HUES48 (cell line): ENCODE results near the gene ZFHX3.

Source experiments
- H3K27ac ChIP-seq: one replicate; pipeline ENCODE4 v1.7.0; 2013; ENCODE audit warnings: low read depth, low read length, inconsistent platforms
- H3K27me3 ChIP-seq: 2 replicates; pipeline ENCODE4 v1.6.1; 2013; ENCODE audit warnings: mild to moderate bottlenecking, low read length; ENCODE audit not compliant: control insufficient read depth, insufficient read depth
- H3K36me3 ChIP-seq: 2 replicates; pipeline ENCODE4 v1.6.1; 2013; ENCODE audit warnings: low read length; ENCODE audit not compliant: control insufficient read depth, insufficient read depth
- H3K4me1 ChIP-seq: 2 replicates; pipeline ENCODE4 v1.6.1; 2013; ENCODE audit warnings: mild to moderate bottlenecking, low read length; ENCODE audit not compliant: control insufficient read depth, insufficient read depth
- H3K4me3 ChIP-seq: 2 replicates; pipeline ENCODE4 v1.5.1; 2013; ENCODE audit warnings: mild to moderate bottlenecking, low read depth, low read length
- H3K9ac ChIP-seq: 2 replicates; pipeline ENCODE4 v1.6.1; 2013; ENCODE audit warnings: mild to moderate bottlenecking, low read depth, low read length, moderate library complexity
- H3K9me3 ChIP-seq: 2 replicates; pipeline ENCODE4 v1.6.1; 2013; ENCODE audit warnings: low read length; ENCODE audit not compliant: control insufficient read depth, insufficient read depth

The ZFHX3 gene

GRCh38 chr16:72844225-72844920 lies 203.6 kb downstream of the ZFHX3 start:
- Histone ChIP-seq H3K27ac (no peak overlapping the region), H3K4me1 (peaks cover 11% of the 10 kb centered on the region), H3K9me3 (no peaks in the 10 kb centered on the region), H3K9ac (no peak overlapping the region), H3K4me3 (no peak overlapping the region), H3K27me3 (no peaks in the 10 kb centered on the region), H3K36me3 (no peaks in the 10 kb centered on the region)

DNA sequence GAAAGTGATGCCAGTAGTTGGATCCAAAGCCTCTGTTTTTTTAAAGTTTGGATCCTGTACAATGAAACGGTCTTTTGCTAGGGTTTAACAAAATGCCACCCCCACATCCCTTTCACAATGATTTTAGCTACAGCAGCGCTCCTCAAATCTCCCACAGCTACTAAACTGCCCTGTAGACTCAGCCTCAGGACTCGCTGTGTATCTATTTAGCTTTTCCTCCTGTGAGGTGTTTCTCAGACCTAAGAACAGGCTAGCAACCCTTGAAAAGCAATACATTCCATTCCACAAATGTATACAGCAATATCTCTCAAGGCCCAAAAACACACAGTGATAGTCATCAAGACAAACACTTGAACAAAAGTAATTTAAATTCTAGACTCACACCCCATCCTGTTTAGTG lies 206.4 kb downstream of the ZFHX3 start:
- no peak overlapping the region for H3K27ac ChIP-seq

DNA sequence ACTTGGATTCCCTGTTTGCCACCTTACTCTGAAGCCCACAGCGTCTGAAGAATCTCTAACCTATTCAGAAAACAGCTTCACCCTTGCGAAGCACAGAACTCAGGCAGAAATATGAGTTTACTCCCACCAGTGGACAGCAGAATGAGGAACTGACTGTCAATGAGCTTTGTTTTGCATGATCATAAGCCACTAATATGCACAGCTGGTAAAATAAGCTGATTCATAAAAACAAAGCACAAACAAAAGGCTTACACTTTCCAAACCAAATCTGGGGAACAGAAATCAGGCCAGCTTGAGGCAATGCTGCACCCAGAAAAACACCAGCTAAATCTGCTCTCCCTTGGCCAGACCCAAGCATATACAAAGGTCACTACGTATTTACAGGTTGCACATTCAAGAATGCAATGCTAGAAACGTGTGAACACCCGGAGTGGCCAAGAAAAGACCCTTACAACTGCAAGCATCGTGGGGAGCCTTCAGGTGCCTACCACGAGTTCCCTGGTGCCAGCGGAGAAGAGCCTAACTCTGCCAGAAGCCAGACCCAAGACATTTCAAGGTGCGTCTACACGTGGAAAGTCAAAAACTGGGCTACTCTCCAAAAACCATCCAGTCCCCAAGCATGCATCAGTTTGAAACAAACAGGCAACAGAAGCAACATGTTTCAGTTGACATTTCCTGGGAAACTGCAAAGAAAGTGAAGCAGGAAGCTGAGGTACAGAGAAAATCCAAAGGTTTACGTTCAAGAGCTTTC lies 207.1 kb downstream of the ZFHX3 start:
- H3K4me1 ChIP-seq, result peaks cover 10% of the 10 kb centered on the region; the same call in 1 of the 2 replicates
- H3K9ac ChIP-seq, result no peak overlapping the region
- H3K27me3 ChIP-seq, result no peaks in the 10 kb centered on the region
- H3K36me3 ChIP-seq, result no peaks in the 10 kb centered on the region
- no peak overlapping the region for H3K27ac ChIP-seq
- no peaks in the 10 kb centered on the region for H3K9me3 ChIP-seq
- H3K4me3 ChIP-seq, result no peak overlapping the region

More for the DNA sequence above, 206.4 kb downstream of the ZFHX3 start:
- Histone ChIP-seq H3K36me3 (no peaks in the 10 kb centered on the region), H3K27me3 (no peaks in the 10 kb centered on the region), H3K4me1 (peaks cover 10% of the 10 kb centered on the region; the same call in 1 of the 2 replicates), H3K9ac (no peak overlapping the region), H3K4me3 (no peak overlapping the region), H3K9me3 (no peaks in the 10 kb centered on the region)

DNA sequence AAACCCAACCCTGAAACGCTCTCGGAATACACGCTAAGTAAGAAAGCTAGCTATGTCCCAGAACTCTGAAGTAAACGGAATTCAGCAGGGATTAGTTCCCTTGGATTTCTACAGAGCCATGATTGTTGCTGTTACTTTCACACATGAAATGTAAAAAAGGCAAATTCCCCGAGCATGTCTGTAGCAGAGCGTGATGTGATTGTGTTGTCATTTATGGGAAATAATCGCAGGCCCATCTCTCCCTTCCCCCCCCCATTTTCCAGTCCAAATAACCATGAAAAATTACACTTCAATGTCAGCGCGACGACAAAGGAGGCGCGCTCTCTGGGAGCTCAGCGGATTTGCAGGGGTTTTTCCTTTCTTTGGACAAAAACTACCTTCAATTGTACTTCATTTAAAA lies 209.0 kb downstream of the ZFHX3 start:
- Histone ChIP-seq H3K9ac (no peak overlapping the region), H3K36me3 (no peaks in the 10 kb centered on the region), H3K27me3 (no peaks in the 10 kb centered on the region), H3K27ac (no peak overlapping the region), H3K4me3 (no peak overlapping the region), H3K4me1 (peaks cover 10% of the 10 kb centered on the region; the same call in 1 of the 2 replicates), H3K9me3 (no peaks in the 10 kb centered on the region)

DNA sequence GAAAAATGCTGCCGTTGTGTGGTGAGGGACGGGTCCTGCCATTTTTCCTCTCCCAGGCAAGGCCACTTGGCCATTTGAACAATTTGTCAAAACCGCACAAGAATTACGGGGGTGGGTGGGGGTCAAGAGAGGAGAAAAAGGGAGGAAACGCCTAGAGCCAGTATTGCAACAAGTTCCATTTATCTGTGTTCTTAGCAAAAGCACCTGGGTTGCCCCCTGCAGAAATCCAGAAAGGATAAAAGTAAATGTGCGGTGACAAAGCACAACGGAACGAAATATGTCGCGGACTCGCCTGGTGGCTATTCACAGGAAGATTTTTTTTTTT lies 209.4 kb downstream of the ZFHX3 start:
- Histone ChIP-seq H3K4me1 (peaks cover 10% of the 10 kb centered on the region; the same call in 1 of the 2 replicates), H3K4me3 (no peak overlapping the region), H3K36me3 (no peaks in the 10 kb centered on the region), H3K9ac (no peak overlapping the region), H3K27me3 (no peaks in the 10 kb centered on the region), H3K27ac (no peak overlapping the region), H3K9me3 (no peaks in the 10 kb centered on the region)

DNA sequence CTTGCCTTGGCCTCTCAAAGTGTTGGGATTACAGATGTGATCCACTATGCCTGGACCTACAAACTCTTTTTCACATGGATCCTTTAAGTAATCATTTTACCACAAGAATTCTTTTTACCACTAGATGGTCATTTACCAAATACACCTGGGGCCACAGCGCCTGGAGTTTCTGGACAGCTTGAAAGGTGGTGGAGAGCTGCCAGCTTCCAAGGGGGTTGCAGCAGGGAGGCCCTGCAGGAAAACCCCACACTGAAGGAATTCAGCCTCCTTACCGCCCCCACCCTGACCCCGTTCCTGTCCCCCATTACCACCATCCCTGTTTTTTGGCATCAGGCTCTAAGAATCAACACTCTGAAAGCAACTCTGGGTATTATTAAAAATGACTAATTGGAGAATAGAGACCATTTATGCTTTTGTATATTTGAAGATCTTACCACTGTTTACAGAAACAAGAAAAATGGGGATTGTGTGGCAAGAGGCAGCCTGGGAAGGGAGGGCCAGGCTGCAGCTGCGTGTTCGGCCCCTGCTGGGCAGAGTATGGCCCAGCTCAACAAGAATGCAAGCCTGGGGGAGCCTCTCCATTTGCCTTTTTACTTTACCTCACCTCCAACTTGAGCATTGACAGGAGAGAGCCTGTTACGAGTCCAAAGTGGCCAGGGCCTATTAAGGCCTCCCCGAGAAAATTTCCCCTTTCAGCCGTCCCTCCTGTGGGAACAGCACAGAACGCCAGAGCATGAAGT lies 209.9 kb downstream of the ZFHX3 start:
- H3K27ac ChIP-seq, result no peak overlapping the region
- H3K9me3 ChIP-seq, result no peaks in the 10 kb centered on the region
- H3K4me3 ChIP-seq, result no peak overlapping the region
- no peak overlapping the region for H3K9ac ChIP-seq
- peaks cover 10% of the 10 kb centered on the region; the same call in 1 of the 2 replicates for H3K4me1 ChIP-seq
- no peaks in the 10 kb centered on the region for H3K27me3 ChIP-seq
- H3K36me3 ChIP-seq, result no peaks in the 10 kb centered on the region

DNA sequence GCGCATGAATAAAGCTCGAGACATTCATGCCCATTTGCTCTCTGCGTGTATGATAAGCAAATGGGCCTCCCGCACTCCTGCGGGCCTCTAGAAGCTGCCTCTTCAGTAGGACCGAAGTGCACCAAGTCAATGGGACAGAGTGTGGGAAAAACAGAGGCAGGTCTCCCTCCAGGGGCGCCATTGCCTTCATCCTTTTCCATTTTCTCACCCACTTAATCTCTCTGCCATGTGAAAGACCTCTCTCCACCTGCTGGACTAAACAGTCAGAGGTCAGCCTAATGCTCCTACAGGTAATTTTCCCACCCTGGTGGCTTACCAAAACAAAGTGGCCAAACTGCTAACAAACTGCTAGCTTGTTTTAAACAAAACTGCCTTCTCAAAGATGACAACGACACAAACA lies 210.9 kb downstream of the ZFHX3 start:
- Histone ChIP-seq H3K4me1 (peaks cover 10% of the 10 kb centered on the region; the same call in 1 of the 2 replicates), H3K4me3 (no peak overlapping the region), H3K9me3 (no peaks in the 10 kb centered on the region), H3K27me3 (no peaks in the 10 kb centered on the region), H3K27ac (no peak overlapping the region), H3K36me3 (no peaks in the 10 kb centered on the region), H3K9ac (no peak overlapping the region)

DNA sequence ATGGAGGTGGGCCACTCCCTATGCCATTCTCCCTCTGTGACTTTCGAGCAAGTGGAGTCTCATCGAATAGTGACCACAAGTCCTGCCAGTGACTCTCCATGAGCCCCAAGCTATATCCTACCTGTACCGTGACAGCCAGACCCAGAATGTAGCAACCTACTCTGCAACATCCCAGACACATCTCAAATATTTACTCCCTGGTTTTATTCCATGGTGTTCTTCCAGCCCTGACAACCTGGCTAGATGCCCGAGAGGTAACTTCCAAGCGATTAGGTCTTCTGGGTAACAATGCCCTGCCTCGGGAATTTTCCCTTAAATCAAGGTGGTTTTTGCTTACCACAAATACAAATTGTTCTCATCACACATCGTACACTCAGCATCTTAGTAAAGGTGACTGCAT lies 211.7 kb downstream of the ZFHX3 start:
- Histone ChIP-seq H3K4me1 (peaks cover 10% of the 10 kb centered on the region; the same call in 1 of the 2 replicates), H3K27ac (no peak overlapping the region), H3K36me3 (no peaks in the 10 kb centered on the region), H3K4me3 (no peak overlapping the region), H3K9ac (no peak overlapping the region), H3K9me3 (no peaks in the 10 kb centered on the region), H3K27me3 (no peaks in the 10 kb centered on the region)

DNA sequence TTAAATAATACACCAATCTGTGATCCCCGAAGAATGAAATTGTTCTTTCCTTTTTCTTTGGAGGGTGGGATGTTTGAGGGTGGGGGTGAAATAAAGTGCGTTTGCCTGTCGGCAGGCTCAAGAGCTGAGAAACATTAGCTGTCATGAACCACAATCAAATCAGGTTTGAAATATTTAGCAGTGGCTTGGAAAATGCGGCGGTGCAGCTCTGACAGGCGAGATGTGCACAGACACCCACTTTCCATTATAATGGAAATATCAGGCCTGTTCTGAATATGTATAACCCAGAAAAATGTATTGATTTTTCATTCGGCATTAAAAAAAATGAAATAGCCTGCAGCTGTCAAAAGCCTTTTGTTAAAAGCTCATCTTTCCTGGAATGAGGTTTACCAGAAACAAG lies 212.8 kb downstream of the ZFHX3 start:
- no peaks in the 10 kb centered on the region for H3K36me3 ChIP-seq
- H3K4me1 ChIP-seq, result peaks cover 10% of the 10 kb centered on the region; the same call in 1 of the 2 replicates
- no peaks in the 10 kb centered on the region for H3K27me3 ChIP-seq
- no peaks in the 10 kb centered on the region for H3K9me3 ChIP-seq
- H3K4me3 ChIP-seq, result no peak overlapping the region
- no peak overlapping the region for H3K27ac ChIP-seq
- H3K9ac ChIP-seq, result no peak overlapping the region

GRCh38 chr16:72834499-72834898 lies 213.4 kb downstream of the ZFHX3 start:
- no peaks in the 10 kb centered on the region for H3K27me3 ChIP-seq
- no peak overlapping the region for H3K9ac ChIP-seq
- H3K27ac ChIP-seq, result no peak overlapping the region
- no peak overlapping the region for H3K4me3 ChIP-seq
- no peaks in the 10 kb centered on the region for H3K9me3 ChIP-seq
- peaks cover 10% of the 10 kb centered on the region; the same call in 1 of the 2 replicates for H3K4me1 ChIP-seq
- no peaks in the 10 kb centered on the region for H3K36me3 ChIP-seq

DNA sequence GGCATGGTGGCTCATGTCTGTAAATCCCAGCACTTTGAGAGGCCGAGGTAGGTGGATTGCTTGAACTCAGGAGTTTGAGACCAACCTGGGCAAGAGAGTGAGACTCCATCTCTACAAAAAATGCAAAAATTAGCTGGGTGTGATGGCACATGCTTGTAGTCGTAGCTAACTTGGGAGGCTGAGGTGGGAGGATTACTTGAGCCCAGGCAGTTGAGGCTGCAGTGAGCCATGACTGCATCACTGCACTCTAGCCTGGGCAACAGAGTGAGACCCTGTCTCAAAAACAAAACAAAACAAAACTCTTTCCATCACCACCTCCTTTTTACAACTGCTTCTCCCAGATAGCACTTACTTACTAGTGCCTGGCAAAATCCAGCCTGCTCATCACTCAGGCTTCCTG lies 214.0 kb downstream of the ZFHX3 start:
- Histone ChIP-seq H3K9me3 (no peaks in the 10 kb centered on the region), H3K27ac (no peak overlapping the region)

More for the DNA sequence above, 214.0 kb downstream of the ZFHX3 start:
- Histone ChIP-seq H3K36me3 (no peaks in the 10 kb centered on the region), H3K4me3 (no peak overlapping the region), H3K27me3 (no peaks in the 10 kb centered on the region), H3K4me1 (peaks cover 6% of the 10 kb centered on the region; the same call in 1 of the 2 replicates), H3K9ac (no peak overlapping the region)
